Measurements from ENCODE around the gene TLE6. TPM values are rescaled to one million over a fixed set of nuclear protein-coding genes. Genes with fewer than 3 reads are reported as not detected.

Gene TLE6
- total and polyA plus RNA-seq, 10 donors, result 0.60 to 4.1 (median 2.0) TPM

GRCh38 chr19:3012621-3013262 lies 35.4 kb downstream of the TLE6 start:
- H3K36me3 ChIP-seq, result peaks cover 0 to 82% (median 5%) of the 10 kb centered on the region in 6 donors

GRCh38 chr19:3013263-3013725 lies 35.9 kb downstream of the TLE6 start:
- peaks cover 0 to 79% (median 5%) of the 10 kb centered on the region in 6 donors for H3K36me3 ChIP-seq
- DNase-seq, result no peak
- H3K4me3 ChIP-seq, result no peak overlapping the region
- 83 to 92% (median 88%) methylated on average over 7 of the region's 7 CpGs for WGBS, 5 donors
- H3K27ac ChIP-seq, result no peak overlapping the region
- H3K27me3 ChIP-seq (replicated peaks in 1 of 7), result no peaks in the 10 kb centered on the region
- H3K4me1 ChIP-seq, result no peaks in the 10 kb centered on the region
- no peak for TF ChIP-seq CTCF (IDR thresholded peaks at IDR 0.05 in 8 of 11, conservative IDR thresholded peaks at IDR 0.05 in 3 of 11)
- TF ChIP-seq POLR2A (IDR thresholded peaks at IDR 0.05), result no peak
- no peak for TF ChIP-seq POLR2AphosphoS5 (IDR thresholded peaks at IDR 0.05)
- no peaks in the 10 kb centered on the region for H3K9me3 ChIP-seq
- intact Hi-C loops (cut with DNase I; ENCODE audit: low total_unique reads), result no loop called here

More at GRCh38 chr19:3012621-3013262, 35.4 kb downstream of the TLE6 start:
- intact Hi-C loops (cut with DNase I; ENCODE audit: low total_unique reads), result no loop called here
- no peak for DNase-seq
- H3K4me3 ChIP-seq, result no peak overlapping the region
- TF ChIP-seq CTCF (IDR thresholded peaks at IDR 0.05 in 8 of 11, conservative IDR thresholded peaks at IDR 0.05 in 3 of 11) (no peak), POLR2A (IDR thresholded peaks at IDR 0.05) (no peak), POLR2AphosphoS5 (IDR thresholded peaks at IDR 0.05) (no peak)
- no peaks in the 10 kb centered on the region for H3K27me3 ChIP-seq (replicated peaks in 1 of 7)
- WGBS, 5 donors, result 79 to 84% (median 82%) methylated on average over 16 of the region's 16 CpGs
- no peaks in the 10 kb centered on the region for H3K4me1 ChIP-seq
- H3K27ac ChIP-seq, result no peak overlapping the region
- no peaks in the 10 kb centered on the region for H3K9me3 ChIP-seq

- H3K9me3 ChIP-seq, result no peaks in the 10 kb centered on the region
- no peak overlapping the region for H3K27ac ChIP-seq
- intact Hi-C loops (cut with DNase I; ENCODE audit: low total_unique reads), result no loop called here
- H3K4me3 ChIP-seq, result no peak overlapping the region
- WGBS, 5 donors, result 90 to 97% (median 95%) methylated on average over 6 to 8 of the region's 8 CpGs
- H3K4me1 ChIP-seq, result no peaks in the 10 kb centered on the region
- peaks cover 0 to 75% (median 4%) of the 10 kb centered on the region in 6 donors for H3K36me3 ChIP-seq
- DNase-seq, result no peak
- TF ChIP-seq CTCF (IDR thresholded peaks at IDR 0.05 in 8 of 11, conservative IDR thresholded peaks at IDR 0.05 in 3 of 11), result no peak
- TF ChIP-seq POLR2A (IDR thresholded peaks at IDR 0.05), result no peak
- no peak for TF ChIP-seq POLR2AphosphoS5 (IDR thresholded peaks at IDR 0.05)
- H3K27me3 ChIP-seq (replicated peaks in 1 of 7), result no peaks in the 10 kb centered on the region
Measured at GRCh38 chr19:3014135-3014534, 36.8 kb downstream of the TLE6 start.

GRCh38 chr19:3015126-3016057 lies 38.0 kb downstream of the TLE6 start:
- intact Hi-C loops (cut with DNase I; ENCODE audit: low total_unique reads), result no loop called here
- DNase-seq, result no peak
- H3K36me3 ChIP-seq, result peaks cover 0 to 75% (median 2%) of the 10 kb centered on the region in 6 donors
- no peak overlapping the region for H3K4me3 ChIP-seq
- H3K4me1 ChIP-seq, result no peaks in the 10 kb centered on the region
- no peaks in the 10 kb centered on the region for H3K9me3 ChIP-seq
- H3K27me3 ChIP-seq (replicated peaks in 1 of 7), result no peaks in the 10 kb centered on the region
- WGBS, 5 donors, result 86 to 92% (median 91%) methylated on average over 21 to 22 of the region's 22 CpGs
- H3K27ac ChIP-seq, result no peak overlapping the region
- TF ChIP-seq POLR2A (IDR thresholded peaks at IDR 0.05) (no peak), CTCF (IDR thresholded peaks at IDR 0.05 in 8 of 11, conservative IDR thresholded peaks at IDR 0.05 in 3 of 11) (no peak), POLR2AphosphoS5 (IDR thresholded peaks at IDR 0.05) (no peak)
